SK-N-SH (cell line): Measurements from ENCODE around the gene SGSM2. TPM values are rescaled to one million over a fixed set of nuclear protein-coding genes. Genes with fewer than 3 reads are reported as not detected.

Source experiments
- CTCF ChIA-PET: fragments of 300-600, 350-600 bp; formaldehyde crosslinking; extraction: SDS; loops from one replicate; lab custom pipeline; 2021; lab: Yijun Ruan, JAX
- POLR2A ChIA-PET: fragments of 350-600 bp; sonication (Branson Sonifier 250); formaldehyde crosslinking; extraction: SDS; loops from one replicate; lab custom pipeline; 2020; ENCODE audit warnings: antibody characterized with exemption, inconsistent platforms; lab: Yijun Ruan, JAX
- DNase-seq: peaks from one replicate; pipeline ENCODE4 v3.0.0; 2012
- H2AFZ ChIP-seq: fragments of 200-600 bp; sonication (generic); 2 replicates; pipeline ENCODE4 v1.8.1; 2016; ENCODE audit warnings: antibody characterized with exemption, mild to moderate bottlenecking, low read depth
- H3F3A ChIP-seq: fragments of 200-600 bp; sonication (generic); replicated peaks from 2 replicates; pipeline ENCODE3; 2016; ENCODE audit warnings: antibody characterized with exemption, mild to moderate bottlenecking; ENCODE audit not compliant: insufficient read depth
- H3K27ac ChIP-seq, 2 experiments: fragments of 200-500 bp in 1 of 2; fragments of 200-600 bp in 1 of 2; sonication (Bioruptor generic) in 1 of 2; sonication (generic), shearing (Covaris generic) in 1 of 2; 2 replicates each; pipeline versions ENCODE4 v1.5.1 to v1.6.1; 2014 to 2016; ENCODE audit warnings: low read depth in 2 of 2, inconsistent platforms in 1 of 2, low read length in 1 of 2, mild to moderate bottlenecking in 1 of 2, mixed read lengths in 1 of 2
- H3K27me3 ChIP-seq: fragments of 200-600 bp; sonication (generic), shearing (Covaris generic); 2 replicates; pipeline ENCODE4 v1.6.1; 2016; ENCODE audit warnings: mixed run types; ENCODE audit not compliant: insufficient read depth
- H3K36me3 ChIP-seq, 2 experiments: fragments of 200-500 bp in 1 of 2; fragments of 200-600 bp in 1 of 2; sonication (Bioruptor generic) in 1 of 2; sonication (generic) in 1 of 2; replicated peaks in 1 of 2; 2 replicates each; pipeline versions ENCODE3 to v1.5.1; 2014 to 2016; ENCODE audit warnings: low read length in 1 of 2, mild to moderate bottlenecking in 1 of 2; ENCODE audit not compliant: insufficient read depth in 2 of 2, control insufficient read depth in 1 of 2
- H3K4me1 ChIP-seq, 2 experiments: fragments of 200-500 bp in 1 of 2; fragments of 200-600 bp in 1 of 2; sonication (Bioruptor generic) in 1 of 2; sonication (generic), shearing (Covaris generic) in 1 of 2; 2 replicates each; pipeline versions ENCODE4 v1.5.1 to v1.6.1; 2014 to 2016; ENCODE audit warnings: low read depth in 1 of 2, low read length in 1 of 2, mixed run types in 1 of 2; ENCODE audit not compliant: insufficient read depth in 2 of 2, control insufficient read depth in 1 of 2
- H3K4me2 ChIP-seq: fragments of 200-600 bp; sonication (generic), shearing (Covaris generic); 2 replicates; pipeline ENCODE4 v1.6.1; 2017; ENCODE audit warnings: mixed run types
- H3K4me3 ChIP-seq, 2 experiments: fragments of 200-500 bp in 1 of 2; fragments of 200-600 bp in 1 of 2; sonication (Bioruptor generic) in 1 of 2; sonication (generic), shearing (Covaris generic) in 1 of 2; 2 replicates each; pipeline versions ENCODE4 v1.5.1 to v1.8.1; 2014 to 2016; ENCODE audit warnings: low read depth in 2 of 2, inconsistent platforms in 1 of 2, low read length in 1 of 2, mild to moderate bottlenecking in 1 of 2, mixed read lengths in 1 of 2, moderate library complexity in 1 of 2
- H3K79me2 ChIP-seq: fragments of 200-600 bp; sonication (generic); 2 replicates; pipeline ENCODE4 v1.8.1; 2017; ENCODE audit warnings: mild to moderate bottlenecking; ENCODE audit not compliant: insufficient read depth
- H3K9ac ChIP-seq: fragments of 200-600 bp; sonication (generic); 2 replicates; pipeline ENCODE4 v1.6.1; 2017; ENCODE audit warnings: mixed run types
- H3K9me2 ChIP-seq: fragments of 200-600 bp; sonication (generic); 2 replicates; pipeline ENCODE4 v1.6.1; 2017; ENCODE audit warnings: mixed run types
- H3K9me3 ChIP-seq: fragments of 200-600 bp; sonication (generic); 2 replicates; pipeline ENCODE4 v1.6.1; 2017; ENCODE audit warnings: mixed run types, mild to moderate bottlenecking, moderate library complexity
- H4K20me1 ChIP-seq: fragments of 200-600 bp; sonication (generic); 2 replicates; pipeline ENCODE4 v1.6.1; 2017; ENCODE audit warnings: mild to moderate bottlenecking, mixed run types; ENCODE audit not compliant: insufficient read depth
- CHD2 ChIP-seq: fragments of 150-350 bp; IDR thresholded peaks from 2 replicates; pipeline ENCODE4 v1.6.1; 2018; ENCODE audit warnings: low read length; ENCODE audit not compliant: partially characterized antibody
- EP300 ChIP-seq, 2 experiments: IDR thresholded peaks; 2 replicates each; pipeline versions ENCODE4 v1.4.0 to v1.6.1; 2012; ENCODE audit warnings: borderline replicate concordance in 1 of 2, low read depth in 1 of 2, low read length in 1 of 2
- EZH2phosphoT487 ChIP-seq: fragments of 200-600 bp; sonication (generic); IDR thresholded peaks from 2 replicates; pipeline ENCODE4 v1.6.1; 2017; ENCODE audit warnings: low read depth, mixed run types, mild to moderate bottlenecking, antibody characterized with exemption, moderate library complexity, borderline replicate concordance
- FOSL2 ChIP-seq: IDR thresholded peaks from 2 replicates; pipeline ENCODE4 v1.4.0; 2012; ENCODE audit warnings: low read depth, mild to moderate bottlenecking, moderate library complexity, borderline replicate concordance
- FOXM1 ChIP-seq: IDR thresholded peaks from 2 replicates; pipeline ENCODE4 v1.4.0; 2012; ENCODE audit warnings: low read depth, mild to moderate bottlenecking
- GABPA ChIP-seq: IDR thresholded peaks from 2 replicates; pipeline ENCODE4 v1.4.0; 2012; ENCODE audit warnings: low read depth, mild to moderate bottlenecking
- MEF2A ChIP-seq: IDR thresholded peaks from 2 replicates; pipeline ENCODE4 v1.4.0; 2012; ENCODE audit warnings: low read depth, borderline replicate concordance
- MXI1 ChIP-seq: IDR thresholded peaks from 2 replicates; pipeline ENCODE4 v1.6.1; 2012; ENCODE audit warnings: mild to moderate bottlenecking, low read depth, low read length, improper control_type of control experiment
- NFIC ChIP-seq: IDR thresholded peaks from 2 replicates; pipeline ENCODE4 v1.4.0; 2012; ENCODE audit warnings: borderline replicate concordance
- RAD21 ChIP-seq: IDR thresholded peaks from 2 replicates; pipeline ENCODE4 v1.6.1; 2012; ENCODE audit warnings: mild to moderate bottlenecking, low read length
- RCOR1 ChIP-seq: fragments of 150-350 bp; IDR thresholded peaks from 2 replicates; pipeline ENCODE4 v1.6.1; 2017; ENCODE audit warnings: antibody characterized with exemption, low read length
- RXRA ChIP-seq: IDR thresholded peaks from 2 replicates; pipeline ENCODE4 v1.4.0; 2012; ENCODE audit warnings: low read depth, mild to moderate bottlenecking, borderline replicate concordance
- SIN3A ChIP-seq: IDR thresholded peaks from 2 replicates; pipeline ENCODE4 v1.6.1; 2012; ENCODE audit warnings: low read depth, mild to moderate bottlenecking, low read length, moderate library complexity, borderline replicate concordance
- SMC3 ChIP-seq: IDR thresholded peaks from 2 replicates; pipeline ENCODE4 v1.6.1; 2012; ENCODE audit warnings: low read depth, low read length, improper control_type of control experiment
- TAF1 ChIP-seq: IDR thresholded peaks from 2 replicates; pipeline ENCODE4 v1.6.1; 2012; ENCODE audit warnings: low read depth, mild to moderate bottlenecking, low read length, moderate library complexity, borderline replicate concordance
- TEAD4 ChIP-seq: IDR thresholded peaks from 2 replicates; pipeline ENCODE4 v1.4.0; 2012; ENCODE audit warnings: mild to moderate bottlenecking, borderline replicate concordance; ENCODE audit not compliant: insufficient read depth
- YY1 ChIP-seq: IDR thresholded peaks from 2 replicates; pipeline ENCODE4 v1.4.0; 2012; ENCODE audit warnings: low read depth, mild to moderate bottlenecking
- WGBS: methylation state at CpG from one replicate; pipeline ENCODE4 v1.1.6; 2017; ENCODE audit warnings: low lambda C conversion rate; 5-methylcytosine and 5-hydroxymethylcytosine counted together
- polyA plus RNA-seq, 3 experiments: library from polyadenylated mRNA; depleted of rRNA; stranded (reverse); fragments of >200 nt; gene quantifications; 2 replicates each; pipeline ENCODE4 v1.2.3, GENCODE V29; 2012
- small RNA-seq, 7 experiments: library from RNA; depleted of rRNA; stranded (forward); fragments of <200 nt; gene quantifications; one replicate each; pipeline ENCODE3, GENCODE V24; 2012
- TF ChIP-seq, protein P1 (sequence below): IDR thresholded peaks from 2 replicates; pipeline ENCODE4; 2012
- TF ChIP-seq, protein P2 (sequence below): IDR thresholded peaks from 2 replicates; pipeline ENCODE4 v1.4.0; 2012; ENCODE audit warnings: low read depth, borderline replicate concordance

SGSM2 gene
- polyA plus RNA-seq, 1 of the 3 experiments (the other 2 are of a cell fraction) = 85.9 TPM

DNA sequence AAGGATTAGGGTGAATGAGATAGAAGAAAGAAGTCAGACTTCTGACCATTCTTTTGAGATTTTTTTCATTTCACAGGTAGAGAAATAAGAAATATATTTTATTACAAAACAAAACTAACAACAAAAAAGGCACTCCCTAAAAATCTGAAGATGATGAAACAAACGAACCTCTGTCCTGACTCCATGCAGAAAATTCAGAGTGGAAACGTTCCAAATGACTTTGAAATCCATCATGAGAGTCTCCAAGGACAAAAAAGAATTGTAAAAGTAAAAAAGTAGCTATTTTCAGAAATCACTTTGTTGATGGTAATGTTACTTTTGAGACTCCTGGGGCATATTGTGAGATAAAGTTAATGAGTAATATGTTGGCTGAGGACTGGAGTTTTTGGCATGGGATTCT is 89.9 kb downstream of the SGSM2 start:
- H3K36me3 ChIP-seq = peaks cover 0 to 11% of the 10 kb centered on the region in 2 experiments
- H3K9me2 ChIP-seq = no peaks in the 10 kb centered on the region
- H3K4me1 ChIP-seq = no peaks in the 10 kb centered on the region
- CTCF ChIA-PET = interaction anchor here (0.9 to 4.3 kb wide), 4 partner anchors 11 to 45 kb away, joined by 3 to 38 read pairs (median 3); no protein-coding TSS in a partner anchor
- no peak overlapping the region for H3K27ac ChIP-seq
- H3K9ac ChIP-seq = no peak overlapping the region
- no peaks in the 10 kb centered on the region; the same call in 1 of the 2 replicates for H3K79me2 ChIP-seq
- H4K20me1 ChIP-seq = no peaks in the 10 kb centered on the region
- H3F3A ChIP-seq = no peaks in the 10 kb centered on the region
- POLR2A ChIA-PET = no interaction called here
- no peaks in the 10 kb centered on the region for H3K27me3 ChIP-seq
- 72% methylated on average over 2 of the region's 2 CpGs for WGBS
- DNase-seq = no peak
- no peak overlapping the region for H2AFZ ChIP-seq
- no peaks in the 10 kb centered on the region for H3K9me3 ChIP-seq
- no peak for TF ChIP-seq TEAD4
- no peak for TF ChIP-seq GABPA
- TF ChIP-seq SMC3 = no peak
- TF ChIP-seq RAD21 = no peak
- TF ChIP-seq RXRA = no peak
- TF ChIP-seq SIN3A = no peak
- no peak overlapping the region for H3K4me3 ChIP-seq
- no peak overlapping the region for H3K4me2 ChIP-seq

DNA sequence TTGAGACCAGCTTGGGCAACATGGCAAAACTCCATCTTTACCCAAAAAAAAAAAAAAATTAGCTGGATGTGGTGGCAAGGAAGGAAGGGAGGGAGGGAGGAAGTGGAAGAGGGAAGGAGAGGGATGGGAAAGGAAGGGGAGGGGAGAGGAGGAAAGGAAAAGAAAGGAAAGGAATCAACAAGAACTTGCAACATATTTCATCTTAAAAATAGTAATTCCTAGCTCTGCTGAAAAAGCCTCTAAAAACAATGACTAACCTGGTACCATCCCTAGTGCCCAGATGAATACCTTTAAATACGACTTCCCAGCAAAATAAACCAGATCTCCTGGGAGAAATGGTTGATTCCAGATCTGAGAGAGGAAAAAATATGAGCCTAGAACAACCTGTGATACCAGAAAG is 90.6 kb downstream of the SGSM2 start:
- no peak overlapping the region for H2AFZ ChIP-seq
- H4K20me1 ChIP-seq = no peaks in the 10 kb centered on the region
- POLR2A ChIA-PET = no interaction called here
- H3K27ac ChIP-seq = no peak overlapping the region
- no peak overlapping the region for H3K9ac ChIP-seq
- peaks cover 2 to 11% of the 10 kb centered on the region in 2 experiments for H3K36me3 ChIP-seq
- no peaks in the 10 kb centered on the region; the same call in 1 of the 2 replicates for H3K79me2 ChIP-seq
- no peaks in the 10 kb centered on the region for H3K27me3 ChIP-seq
- H3K4me3 ChIP-seq = no peak overlapping the region
- 100% methylated on average over 1 of the region's 1 CpG for WGBS
- no peak overlapping the region for H3K4me2 ChIP-seq
- no peaks in the 10 kb centered on the region for H3K9me2 ChIP-seq
- no peaks in the 10 kb centered on the region for H3K9me3 ChIP-seq
- CTCF ChIA-PET = interaction anchor here (1.0 to 4.3 kb wide), 3 partner anchors 12 to 16 kb away, joined by 3 to 38 read pairs (median 3); no protein-coding TSS in a partner anchor
- TF ChIP-seq SMC3 = no peak
- no peak for TF ChIP-seq TAF1
- TF ChIP-seq, protein P1, sequence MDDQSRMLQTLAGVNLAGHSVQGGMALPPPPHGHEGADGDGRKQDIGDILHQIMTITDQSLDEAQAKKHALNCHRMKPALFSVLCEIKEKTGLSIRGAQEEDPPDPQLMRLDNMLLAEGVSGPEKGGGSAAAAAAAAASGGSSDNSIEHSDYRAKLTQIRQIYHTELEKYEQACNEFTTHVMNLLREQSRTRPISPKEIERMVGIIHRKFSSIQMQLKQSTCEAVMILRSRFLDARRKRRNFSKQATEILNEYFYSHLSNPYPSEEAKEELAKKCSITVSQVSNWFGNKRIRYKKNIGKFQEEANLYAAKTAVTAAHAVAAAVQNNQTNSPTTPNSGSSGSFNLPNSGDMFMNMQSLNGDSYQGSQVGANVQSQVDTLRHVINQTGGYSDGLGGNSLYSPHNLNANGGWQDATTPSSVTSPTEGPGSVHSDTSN = no peak
- TF ChIP-seq FOSL2 = no peak
- TF ChIP-seq YY1 = no peak
- TF ChIP-seq EP300 (IDR thresholded peaks at IDR 0.05; ENCODE audit: borderline replicate concordance in 1 of 2, low read depth in 1 of 2, low read length in 1 of 2) = no peak
- TF ChIP-seq, protein P2, sequence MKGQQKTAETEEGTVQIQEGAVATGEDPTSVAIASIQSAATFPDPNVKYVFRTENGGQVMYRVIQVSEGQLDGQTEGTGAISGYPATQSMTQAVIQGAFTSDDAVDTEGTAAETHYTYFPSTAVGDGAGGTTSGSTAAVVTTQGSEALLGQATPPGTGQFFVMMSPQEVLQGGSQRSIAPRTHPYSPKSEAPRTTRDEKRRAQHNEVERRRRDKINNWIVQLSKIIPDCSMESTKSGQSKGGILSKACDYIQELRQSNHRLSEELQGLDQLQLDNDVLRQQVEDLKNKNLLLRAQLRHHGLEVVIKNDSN = no peak
- no peak for TF ChIP-seq MEF2A
- TF ChIP-seq RCOR1 = no peak
- TF ChIP-seq MXI1 = no peak
- TF ChIP-seq SIN3A = no peak
- no peak for TF ChIP-seq NFIC
- TF ChIP-seq RXRA = no peak
- no peak for TF ChIP-seq FOXM1
- no peak for TF ChIP-seq EZH2phosphoT487
- TF ChIP-seq CHD2 = no peak
- no peaks in the 10 kb centered on the region for H3F3A ChIP-seq
- DNase-seq = no peak
- no peaks in the 10 kb centered on the region for H3K4me1 ChIP-seq

Small RNA genes lying within 50 kb of the gene (small RNA-seq; reads per million reads assigned to genes)
- gene AC006435.3 = 0 reads per million in 7 experiments
- 0 reads per million in 7 experiments for gene AC006435.4
- 25.9 to 585 (median 159) reads per million in 7 experiments for gene SNORD91A
- 2.1 to 29.8 (median 7.1) reads per million in 7 experiments for gene SNORD91B

Other genes with a start within 250 kb of the SGSM2 start
- 9.5 and 15.7 TPM in 2 replicates for gene SMG6, start 33.7 kb upstream of the SGSM2 start, polyA plus RNA-seq (2012; rRNA removed)
- gene SRR, start 33.6 kb upstream of the SGSM2 start, polyA plus RNA-seq (2012; rRNA removed) = 18.5 and 20.2 TPM in 2 replicates
- 26.7 and 29.0 TPM in 2 replicates for gene TSR1, start 1.0 kb upstream of the SGSM2 start, polyA plus RNA-seq (2012; rRNA removed)
- gene MNT, start 63.6 kb downstream of the SGSM2 start, polyA plus RNA-seq (2012; rRNA removed) = 7.1 and 7.4 TPM in 2 replicates
- gene METTL16, start 174.4 kb downstream of the SGSM2 start, polyA plus RNA-seq (2012; rRNA removed) = 8.1 and 10.3 TPM in 2 replicates